Medulla oblongata (tissue), 1 donor: ENCODE data around the gene WFDC1.
A peak's percentile ranks its signal among the peaks of the same experiment; 100 is the strongest.

Experiments
- DNase-seq: peaks from one replicate; pipeline ENCODE4 v3.0.0-alpha.2; 2015; ENCODE audit errors: extremely low spot score

WFDC1 gene

GRCh38 chr16:84294531-84295142 is at the start of gene WFDC1:
Gene WFDC1 (plus strand): TSS chr16:84294878. CDS start chr16:84294972, 94 bp downstream.
- DNase-seq, result peak; percentile 47

- DNase-seq, result no peak
Observed at GRCh38 chr16:84245956-84246678, 48.6 kb upstream of the WFDC1 start.

GRCh38 chr16:84246679-84247077 is 48.0 kb upstream of the WFDC1 start:
- DNase-seq, result no peak

- no peak for DNase-seq
Observed at GRCh38 chr16:84247331-84247730, 47.3 kb upstream of the WFDC1 start.

- no peak for DNase-seq
Observed at GRCh38 chr16:84247844-84248243, 46.8 kb upstream of the WFDC1 start.

- DNase-seq, result no peak
Observed at GRCh38 chr16:84252184-84252583, 42.5 kb upstream of the WFDC1 start.

GRCh38 chr16:84253173-84253572 is 41.5 kb upstream of the WFDC1 start:
- DNase-seq, result no peak

GRCh38 chr16:84254062-84254461 is 40.6 kb upstream of the WFDC1 start:
- DNase-seq, result no peak

GRCh38 chr16:84255050-84255810 is 39.4 kb upstream of the WFDC1 start:
- DNase-seq, result no peak

GRCh38 chr16:84258266-84258665 is 36.4 kb upstream of the WFDC1 start:
- DNase-seq, result no peak

GRCh38 chr16:84259691-84260090 is 35.0 kb upstream of the WFDC1 start:
- no peak for DNase-seq

- no peak for DNase-seq
Observed at GRCh38 chr16:84260766-84261554, 33.7 kb upstream of the WFDC1 start.

GRCh38 chr16:84262031-84262430 is 32.6 kb upstream of the WFDC1 start:
- no peak for DNase-seq

- no peak for DNase-seq
Observed at GRCh38 chr16:84262939-84263338, 31.7 kb upstream of the WFDC1 start.

GRCh38 chr16:84266451-84266850 is 28.2 kb upstream of the WFDC1 start:
- DNase-seq, result peak; percentile 86

GRCh38 chr16:84267380-84267779 is 27.3 kb upstream of the WFDC1 start:
- no peak for DNase-seq

GRCh38 chr16:84268291-84269040 is 26.2 kb upstream of the WFDC1 start:
- no peak for DNase-seq

- DNase-seq, result no peak
Observed at GRCh38 chr16:84270071-84270470, 24.6 kb upstream of the WFDC1 start.

- no peak for DNase-seq
Observed at GRCh38 chr16:84270531-84270930, 24.1 kb upstream of the WFDC1 start.

GRCh38 chr16:84271037-84271436 is 23.6 kb upstream of the WFDC1 start:
- no peak for DNase-seq

GRCh38 chr16:84271866-84272265 is 22.8 kb upstream of the WFDC1 start:
- no peak for DNase-seq
